Keratinocyte (primary cell): ENCODE measurements around the gene MYO1G. TPM values are rescaled to one million over a fixed set of nuclear protein-coding genes. Genes with fewer than 3 reads are reported as not detected.

Experiments
- DNase-seq: peaks from one replicate; pipeline ENCODE4 v3.0.0-alpha.2; 2011; ENCODE audit warnings: low read depth, missing footprints, low spot score
- FAIRE-seq: peaks from 2 replicates; lab custom pipeline; 2011; peaks lifted over from hg19 to GRCh38; lab: Jason Lieb, UNC
- H2AFZ ChIP-seq: 2 replicates; pipeline ENCODE4 v1.6.0; 2012; ENCODE audit warnings: low read length, control low read depth, inconsistent platforms; ENCODE audit not compliant: control insufficient read depth
- H3K27ac ChIP-seq: 2 replicates; pipeline ENCODE4 v1.5.1; 2011; ENCODE audit warnings: low read length; ENCODE audit not compliant: control insufficient read depth, insufficient read depth
- H3K27me3 ChIP-seq: 3 replicates; pipeline ENCODE4 v1.6.0; 2011; ENCODE audit warnings: low read length; ENCODE audit not compliant: control insufficient read depth, insufficient read depth; ENCODE audit errors: extremely low read depth
- H3K36me3 ChIP-seq, 2 experiments: 2 replicates in 1 of 2; 3 replicates in 1 of 2; pipeline ENCODE4 v1.5.1; 2011; ENCODE audit warnings: low read length in 2 of 2, mild to moderate bottlenecking in 1 of 2; ENCODE audit not compliant: control insufficient read depth in 2 of 2, insufficient read depth in 2 of 2; ENCODE audit errors: extremely low read depth in 1 of 2
- H3K4me1 ChIP-seq: 3 replicates; pipeline ENCODE4 v1.5.1; 2011; ENCODE audit warnings: low read length; ENCODE audit not compliant: control insufficient read depth, insufficient read depth; ENCODE audit errors: extremely low read depth
- H3K4me2 ChIP-seq: 3 replicates; pipeline ENCODE4 v1.6.0; 2011; ENCODE audit warnings: low read depth, low read length; ENCODE audit not compliant: control insufficient read depth, insufficient read depth; ENCODE audit errors: extremely low read depth
- H3K4me3 ChIP-seq, 3 experiments: fragments of 200-600 bp in 1 of 3; sonication (generic) in 1 of 3; 2 replicates in 2 of 3; 3 replicates in 1 of 3; pipeline ENCODE4 v1.5.1; 2011 to 2016; ENCODE audit warnings: low read length in 3 of 3, mild to moderate bottlenecking in 3 of 3, control low read depth in 2 of 3, inconsistent platforms in 1 of 3, low read depth in 1 of 3, mixed read lengths in 1 of 3, mixed run types in 1 of 3, moderate library complexity in 1 of 3; ENCODE audit not compliant: control insufficient read depth in 2 of 3, insufficient read depth in 2 of 3; ENCODE audit errors: extremely low read depth in 1 of 3
- H3K79me2 ChIP-seq: 2 replicates; pipeline ENCODE4 v1.6.0; 2012; ENCODE audit warnings: low read length; ENCODE audit not compliant: control insufficient read depth, insufficient read depth
- H3K9ac ChIP-seq: 3 replicates; pipeline ENCODE4 v1.6.0; 2011; ENCODE audit warnings: low read length; ENCODE audit not compliant: control insufficient read depth, insufficient read depth; ENCODE audit errors: extremely low read depth
- H3K9me1 ChIP-seq: 3 replicates; pipeline ENCODE4 v1.6.0; 2011; ENCODE audit warnings: low read length; ENCODE audit not compliant: control insufficient read depth, insufficient read depth; ENCODE audit errors: extremely low read depth
- H3K9me3 ChIP-seq: 2 replicates; pipeline ENCODE4 v1.5.1; 2012; ENCODE audit warnings: low read depth, low read length; ENCODE audit not compliant: control insufficient read depth
- H4K20me1 ChIP-seq: 3 replicates; pipeline ENCODE4 v1.6.0; 2011; ENCODE audit warnings: low read length; ENCODE audit not compliant: control insufficient read depth, insufficient read depth; ENCODE audit errors: extremely low read depth
- EZH2 ChIP-seq: IDR thresholded peaks from one replicate; pipeline ENCODE4 v1.6.1; 2012; ENCODE audit warnings: inconsistent platforms, mild to moderate bottlenecking, low read length, moderate library complexity
- dilution Hi-C: fragments of 300-500 bp; cut with MboI; formaldehyde crosslinking; loops from one replicate; pipeline ENCODE4 v1.7.0; 2020; ENCODE audit warnings: low sequenced_read_pairs; ENCODE audit not compliant: extremely low pct_ligation_motif_present
- polyA plus RNA-seq, 5 experiments: library from polyadenylated mRNA; depleted of rRNA in 3 of 5; stranded (reverse) in 3 of 5; stranded (forward) in 1 of 5; unstranded in 1 of 5; fragments of >200 nt; gene quantifications; 1 replicate in 1 of 5; 2 replicates in 3 of 5; 3 replicates in 1 of 5; pipeline versions ENCODE4 v1.2.1 to v1.2.3, GENCODE V29; 2011 to 2012; ENCODE audit warnings: missing spikeins in 2 of 5, low read depth in 1 of 5, low replicate concordance in 1 of 5
- TF ChIP-seq, protein P1 (sequence below), 3 experiments: IDR thresholded peaks in 1 of 3; conservative IDR thresholded peaks in 1 of 3; optimal IDR thresholded peaks in 1 of 3; 2 replicates in 2 of 3; 3 replicates in 1 of 3; pipeline versions ENCODE3 to v1.5.1; 2011; ENCODE audit warnings: low read length in 3 of 3, mild to moderate bottlenecking in 3 of 3, moderate library complexity in 2 of 3, control low read depth in 1 of 3, inconsistent platforms in 1 of 3; ENCODE audit not compliant: insufficient read depth in 2 of 3; ENCODE audit errors: extremely low read depth in 1 of 3

Gene MYO1G
- polyA plus RNA-seq, 1 donor (not counting 4 experiments of a cell fraction or from before 2014, with no cell fraction given), result 0.03 TPM

DNA sequence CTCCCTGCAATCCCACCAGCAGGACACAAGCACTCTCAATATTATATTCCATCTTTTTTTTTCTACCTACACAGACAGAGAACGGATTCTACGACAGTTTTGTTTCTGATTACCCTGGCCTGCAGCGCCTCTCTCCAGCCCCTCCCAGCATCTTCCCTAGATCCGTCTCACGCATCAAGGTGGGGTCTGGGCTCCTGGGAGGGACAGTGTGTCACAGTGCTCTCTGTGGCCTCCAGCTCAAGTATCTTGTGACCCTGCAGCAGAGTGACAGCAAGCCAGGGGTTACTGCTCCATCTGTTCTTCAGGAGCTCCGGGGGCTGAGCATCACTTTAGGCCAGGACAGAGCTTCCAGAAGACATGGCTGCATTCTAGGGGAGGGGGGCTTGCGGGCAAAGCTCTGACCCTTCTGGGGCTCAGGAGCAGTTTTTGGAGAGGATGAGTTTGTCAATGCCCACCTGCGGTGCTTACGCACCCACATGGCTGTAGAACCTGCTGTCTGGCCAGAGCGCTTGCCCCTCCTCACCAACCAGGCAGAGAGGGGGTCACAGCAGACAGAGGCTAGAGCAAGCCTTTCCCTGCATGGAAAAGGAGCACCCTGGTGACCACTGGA is 22.6 kb downstream of the MYO1G start:
- Histone ChIP-seq H3K9me1 (no peaks in the 10 kb centered on the region), H3K79me2 (no peaks in the 10 kb centered on the region), H3K4me1 (peaks cover 14% of the 10 kb centered on the region), H4K20me1 (no peaks in the 10 kb centered on the region), H3K9me3 (no peaks in the 10 kb centered on the region), H3K27ac (no peak overlapping the region), H3K9ac (no peak overlapping the region), H3K4me2 (no peak overlapping the region), H3K4me3 (no peak overlapping the region), H2AFZ (no peak overlapping the region), H3K27me3 (peaks cover 3% of the 10 kb centered on the region), H3K36me3 (no peaks in the 10 kb centered on the region)
- no peak for DNase-seq
- dilution Hi-C loops, result no loop called here
- no peak for FAIRE-seq
- TF ChIP-seq, protein P1, sequence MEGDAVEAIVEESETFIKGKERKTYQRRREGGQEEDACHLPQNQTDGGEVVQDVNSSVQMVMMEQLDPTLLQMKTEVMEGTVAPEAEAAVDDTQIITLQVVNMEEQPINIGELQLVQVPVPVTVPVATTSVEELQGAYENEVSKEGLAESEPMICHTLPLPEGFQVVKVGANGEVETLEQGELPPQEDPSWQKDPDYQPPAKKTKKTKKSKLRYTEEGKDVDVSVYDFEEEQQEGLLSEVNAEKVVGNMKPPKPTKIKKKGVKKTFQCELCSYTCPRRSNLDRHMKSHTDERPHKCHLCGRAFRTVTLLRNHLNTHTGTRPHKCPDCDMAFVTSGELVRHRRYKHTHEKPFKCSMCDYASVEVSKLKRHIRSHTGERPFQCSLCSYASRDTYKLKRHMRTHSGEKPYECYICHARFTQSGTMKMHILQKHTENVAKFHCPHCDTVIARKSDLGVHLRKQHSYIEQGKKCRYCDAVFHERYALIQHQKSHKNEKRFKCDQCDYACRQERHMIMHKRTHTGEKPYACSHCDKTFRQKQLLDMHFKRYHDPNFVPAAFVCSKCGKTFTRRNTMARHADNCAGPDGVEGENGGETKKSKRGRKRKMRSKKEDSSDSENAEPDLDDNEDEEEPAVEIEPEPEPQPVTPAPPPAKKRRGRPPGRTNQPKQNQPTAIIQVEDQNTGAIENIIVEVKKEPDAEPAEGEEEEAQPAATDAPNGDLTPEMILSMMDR (optimal IDR thresholded peaks at IDR 0.05 in 1 of 3, IDR thresholded peaks at IDR 0.05 in 1 of 3, conservative IDR thresholded peaks at IDR 0.05 in 1 of 3; ENCODE audit: extremely low read depth in 1 of 3, insufficient read depth in 2 of 3, low read length in 3 of 3), result no peak
- TF ChIP-seq EZH2, result no peak

DNA sequence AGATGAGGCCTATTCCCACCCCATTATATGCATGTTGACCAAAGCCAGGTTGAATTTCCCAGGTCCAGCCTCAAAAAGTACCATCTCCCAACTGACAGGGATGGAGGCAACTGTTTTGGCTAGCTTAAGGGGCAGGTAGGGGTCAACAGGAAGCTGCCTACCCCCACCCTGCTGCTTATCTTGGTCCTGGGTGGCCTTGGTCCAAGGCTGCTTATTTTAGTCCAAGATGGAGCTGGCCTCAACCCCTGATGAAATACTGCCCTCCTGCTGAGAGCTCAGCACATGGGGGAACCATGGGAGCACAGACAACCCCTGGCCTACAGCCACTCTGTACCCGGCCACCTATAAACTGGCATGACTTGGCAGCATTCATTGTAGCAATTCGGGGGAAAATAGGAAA is 23.1 kb downstream of the MYO1G start:
- DNase-seq, result no peak

More for the DNA sequence above, 23.1 kb downstream of the MYO1G start:
- TF ChIP-seq, protein P1 (optimal IDR thresholded peaks at IDR 0.05 in 1 of 3, IDR thresholded peaks at IDR 0.05 in 1 of 3, conservative IDR thresholded peaks at IDR 0.05 in 1 of 3; ENCODE audit: extremely low read depth in 1 of 3, insufficient read depth in 2 of 3, low read length in 3 of 3), result no peak
- TF ChIP-seq EZH2, result no peak
- no peak overlapping the region for H2AFZ ChIP-seq
- H3K4me1 ChIP-seq, result peaks cover 14% of the 10 kb centered on the region
- no peaks in the 10 kb centered on the region for H4K20me1 ChIP-seq
- H3K4me3 ChIP-seq, result no peak overlapping the region
- peaks cover 3% of the 10 kb centered on the region for H3K27me3 ChIP-seq
- H3K9me1 ChIP-seq, result no peaks in the 10 kb centered on the region
- no peak overlapping the region for H3K4me2 ChIP-seq
- no peaks in the 10 kb centered on the region for H3K9me3 ChIP-seq
- dilution Hi-C loops, result no loop called here
- no peak overlapping the region for H3K9ac ChIP-seq
- H3K79me2 ChIP-seq, result no peaks in the 10 kb centered on the region
- no peaks in the 10 kb centered on the region for H3K36me3 ChIP-seq
- no peak for FAIRE-seq
- H3K27ac ChIP-seq, result no peak overlapping the region
